Stimulated activated CD4-positive, alpha-beta T cell treated with anti-CD3 and anti-CD28 coated beads, Interleukin-2, amount 100 ng/mL, for 48 hours (primary cell): ENCODE results near the gene TMEM117.
"Not testable (repeated sequence)": the region's sequence is repeated elsewhere in the genome, so short reads cannot be mapped to it uniquely, and the experiment has no call there.

Experiments
- DNase-seq, 2 donors: peaks; one replicate each; pipeline ENCODE4 v3.0.0-alpha.2; 2020

TMEM117 gene

GRCh38 chr12:44031472-44032185, 195.7 kb downstream of the TMEM117 start:
- DNase-seq = no peak

- no peak for DNase-seq
Observed at GRCh38 chr12:44034906-44035305, 199.0 kb downstream of the TMEM117 start.

GRCh38 chr12:44036875-44037443, 201.1 kb downstream of the TMEM117 start:
- no peak for DNase-seq

GRCh38 chr12:44038411-44038810, 202.5 kb downstream of the TMEM117 start:
- no peak for DNase-seq

- not testable (repeated sequence) for DNase-seq
Observed at GRCh38 chr12:44044491-44044890, 208.6 kb downstream of the TMEM117 start.

- no peak for DNase-seq
Observed at GRCh38 chr12:44046732-44047417, 211.0 kb downstream of the TMEM117 start.

- DNase-seq = no peak
Observed at GRCh38 chr12:44052554-44052953, 216.7 kb downstream of the TMEM117 start.

GRCh38 chr12:44053549-44054127, 217.8 kb downstream of the TMEM117 start:
- no peak for DNase-seq

GRCh38 chr12:44054281-44054680, 218.4 kb downstream of the TMEM117 start:
- no peak for DNase-seq

GRCh38 chr12:44058366-44058765, 222.5 kb downstream of the TMEM117 start:
- DNase-seq = no peak

GRCh38 chr12:44059476-44059875, 223.6 kb downstream of the TMEM117 start:
- DNase-seq = no peak

GRCh38 chr12:44063671-44064070, 227.8 kb downstream of the TMEM117 start:
- DNase-seq = no peak

GRCh38 chr12:44076871-44077270, 241.0 kb downstream of the TMEM117 start:
- no peak for DNase-seq

GRCh38 chr12:44077294-44077693, 241.4 kb downstream of the TMEM117 start:
- no peak for DNase-seq

- no peak for DNase-seq
Observed at GRCh38 chr12:44078273-44078672, 242.4 kb downstream of the TMEM117 start.

GRCh38 chr12:44088647-44089046, 252.8 kb downstream of the TMEM117 start:
- DNase-seq = no peak

- no peak for DNase-seq
Observed at GRCh38 chr12:44091948-44092606, 256.2 kb downstream of the TMEM117 start.

- no peak for DNase-seq
Observed at GRCh38 chr12:44098786-44099185, 262.9 kb downstream of the TMEM117 start.

- DNase-seq = no peak
Observed at GRCh38 chr12:44099486-44099885, 263.6 kb downstream of the TMEM117 start.

GRCh38 chr12:44100264-44100663, 264.4 kb downstream of the TMEM117 start:
- DNase-seq = no peak

GRCh38 chr12:44101475-44101874, 265.6 kb downstream of the TMEM117 start:
- no peak for DNase-seq

GRCh38 chr12:44114906-44115305, 279.0 kb downstream of the TMEM117 start:
- DNase-seq = no peak

GRCh38 chr12:44117337-44117736, 281.5 kb downstream of the TMEM117 start:
- no peak for DNase-seq
